ENCODE data around the gene FAM200C. TPM values are rescaled to one million over a fixed set of nuclear protein-coding genes. Genes with fewer than 3 reads are reported as not detected.

The FAM200C gene
- total and polyA plus RNA-seq, 2 of the 13 experiments (the other 11 are each of a cell fraction or from before 2014, with no cell fraction given) = 3.2 to 4.7 TPM

- TF ChIP-seq ETS1 (CRISPR knock-in tag; IDR thresholded peaks at IDR 0.05) = no peak
- TF ChIP-seq MEIS1 (CRISPR knock-in tag; IDR thresholded peaks at IDR 0.05; ENCODE audit: borderline replicate concordance) = 0 out of 2 replicates have a peak, but pooled peaks have one; percentile 36
- no peak for TF ChIP-seq ZNF276 (CRISPR knock-in tag; IDR thresholded peaks at IDR 0.05; ENCODE audit: low read depth)
- peak; percentile 71 for TF ChIP-seq KLF6 (CRISPR knock-in tag; IDR thresholded peaks at IDR 0.05)
- TF ChIP-seq, protein P1, sequence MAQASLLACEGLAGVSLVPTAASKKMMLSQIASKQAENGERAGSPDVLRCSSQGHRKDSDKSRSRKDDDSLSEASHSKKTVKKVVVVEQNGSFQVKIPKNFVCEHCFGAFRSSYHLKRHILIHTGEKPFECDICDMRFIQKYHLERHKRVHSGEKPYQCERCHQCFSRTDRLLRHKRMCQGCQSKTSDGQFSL (CRISPR knock-in tag; IDR thresholded peaks at IDR 0.05) = no peak
- peak; percentile 74 for TF ChIP-seq ZNF800 (CRISPR knock-in tag; IDR thresholded peaks at IDR 0.05)
- TF ChIP-seq NFE2L1 (CRISPR knock-in tag; IDR thresholded peaks at IDR 0.05; ENCODE audit: borderline replicate concordance) = no peak
- peak; percentile 65; the same call in 1 of the 2 replicates for TF ChIP-seq THAP11 (CRISPR knock-in tag; IDR thresholded peaks at IDR 0.05)
- TF ChIP-seq POLR2G (IDR thresholded peaks at IDR 0.05; ENCODE audit: low read depth, low read length) = peak; percentile 98
- TF ChIP-seq, protein P2, sequence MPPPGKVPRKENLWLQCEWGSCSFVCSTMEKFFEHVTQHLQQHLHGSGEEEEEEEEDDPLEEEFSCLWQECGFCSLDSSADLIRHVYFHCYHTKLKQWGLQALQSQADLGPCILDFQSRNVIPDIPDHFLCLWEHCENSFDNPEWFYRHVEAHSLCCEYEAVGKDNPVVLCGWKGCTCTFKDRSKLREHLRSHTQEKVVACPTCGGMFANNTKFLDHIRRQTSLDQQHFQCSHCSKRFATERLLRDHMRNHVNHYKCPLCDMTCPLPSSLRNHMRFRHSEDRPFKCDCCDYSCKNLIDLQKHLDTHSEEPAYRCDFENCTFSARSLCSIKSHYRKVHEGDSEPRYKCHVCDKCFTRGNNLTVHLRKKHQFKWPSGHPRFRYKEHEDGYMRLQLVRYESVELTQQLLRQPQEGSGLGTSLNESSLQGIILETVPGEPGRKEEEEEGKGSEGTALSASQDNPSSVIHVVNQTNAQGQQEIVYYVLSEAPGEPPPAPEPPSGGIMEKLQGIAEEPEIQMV (CRISPR knock-in tag; IDR thresholded peaks at IDR 0.05; ENCODE audit: low read depth) = no peak
- TF ChIP-seq, protein P3, sequence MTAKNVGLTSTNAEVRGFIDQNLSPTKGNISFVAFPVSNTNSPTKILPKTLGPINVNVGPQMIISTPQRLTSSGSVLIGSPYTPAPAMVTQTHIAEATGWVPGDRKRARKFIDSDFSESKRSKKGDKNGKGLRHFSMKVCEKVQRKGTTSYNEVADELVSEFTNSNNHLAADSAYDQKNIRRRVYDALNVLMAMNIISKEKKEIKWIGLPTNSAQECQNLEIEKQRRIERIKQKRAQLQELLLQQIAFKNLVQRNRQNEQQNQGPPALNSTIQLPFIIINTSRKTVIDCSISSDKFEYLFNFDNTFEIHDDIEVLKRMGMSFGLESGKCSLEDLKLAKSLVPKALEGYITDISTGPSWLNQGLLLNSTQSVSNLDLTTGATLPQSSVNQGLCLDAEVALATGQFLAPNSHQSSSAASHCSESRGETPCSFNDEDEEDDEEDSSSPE (CRISPR knock-in tag; IDR thresholded peaks at IDR 0.05) = peak; percentile 93
- TF ChIP-seq ZNF317 (CRISPR knock-in tag; IDR thresholded peaks at IDR 0.05) = peak; percentile 84
- TF ChIP-seq ZBTB8A (CRISPR knock-in tag; IDR thresholded peaks at IDR 0.05; ENCODE audit: borderline replicate concordance, low read depth) = no peak
- 0 out of 2 replicates have a peak, but pooled peaks have one; percentile 44 for TF ChIP-seq CHCHD3 (CRISPR knock-in tag; IDR thresholded peaks at IDR 0.05)
Observed at GRCh38 chr5:160399402-160400353, at the start of gene FAM200C (continued).

Data from HepG2 (cell line).